Heart left ventricle (tissue), 16 donors: ENCODE data around the gene MRNIP. TPM values are rescaled to one million over a fixed set of nuclear protein-coding genes. Genes with fewer than 3 reads are reported as not detected.

Source experiments
- ATAC-seq, 4 donors: fragments of 200-7000 bp; cut with Tn5 transposase; one replicate each; pipeline ENCODE4 v1.9.1; 2020 to 2022; ENCODE audit warnings: moderate library complexity in 4 of 4, mild to moderate bottlenecking in 3 of 4, moderate number of reproducible peaks in 1 of 4
- DNase-seq, 5 donors: peaks; one replicate each; pipeline ENCODE4 v3.0.0-alpha.2; 2020
- H3K27ac ChIP-seq, 12 donors: fragments of 200-600 bp; sonication (generic) in 4 of 12; one replicate each; pipeline versions ENCODE4 v1.5.0 to v1.8.0; 2016 to 2022; ENCODE audit warnings: mild to moderate bottlenecking in 2 of 12
- H3K27me3 ChIP-seq, 9 donors: fragments of 200-600 bp; sonication (generic) in 2 of 9; one replicate each; pipeline versions ENCODE4 v1.5.1 to v1.8.0; 2016 to 2022; ENCODE audit warnings: mild to moderate bottlenecking in 3 of 9
- H3K36me3 ChIP-seq, 9 donors: fragments of 200-600 bp; sonication (generic) in 2 of 9; one replicate each; pipeline versions ENCODE4 v1.5.0 to v1.8.0; 2018 to 2022; ENCODE audit warnings: mild to moderate bottlenecking in 2 of 9
- H3K4me1 ChIP-seq, 12 donors: fragments of 200-600 bp; sonication (generic) in 4 of 12; one replicate each; pipeline versions ENCODE4 v1.5.0 to v1.8.0; 2016 to 2022; ENCODE audit warnings: mild to moderate bottlenecking in 3 of 12
- H3K4me3 ChIP-seq, 12 donors: fragments of 200-600 bp; sonication (generic) in 4 of 12; one replicate each; pipeline versions ENCODE4 v1.5.0 to v1.8.0; 2017 to 2022; ENCODE audit warnings: mild to moderate bottlenecking in 9 of 12, moderate library complexity in 4 of 12
- H3K9me3 ChIP-seq, 12 donors: fragments of 200-600 bp; sonication (generic) in 4 of 12; one replicate each; pipeline versions ENCODE4 v1.5.0 to v1.8.0; 2016 to 2022; ENCODE audit warnings: mild to moderate bottlenecking in 1 of 12
- CTCF ChIP-seq, 12 donors: fragments of 200-600 bp; sonication (generic) in 4 of 12; IDR thresholded peaks; one replicate each; pipeline versions ENCODE4 v1.5.0 to v1.8.0; 2018 to 2022; ENCODE audit warnings: antibody characterized with exemption in 12 of 12, mild to moderate bottlenecking in 5 of 12
- POLR2A ChIP-seq, 2 donors: fragments of 450-650 bp; IDR thresholded peaks; one replicate each; pipeline ENCODE4 v1.6.1; 2017; ENCODE audit warnings: antibody characterized with exemption in 2 of 2, mild to moderate bottlenecking in 2 of 2, moderate library complexity in 2 of 2
- WGBS, 4 donors: extraction: QIAGEN DNeasy Blood & Tissue Kit in 2 of 4; methylation state at CpG; one replicate each; pipeline versions ENCODE4 v1.1.5 to v1.1.7; 2013 to 2018; 5-methylcytosine and 5-hydroxymethylcytosine counted together
- intact Hi-C, 10 donors: fragments of 100-400 bp; cut with DNase I; formaldehyde crosslinking; loops; one replicate each; pipeline versions ENCODE4 v1.11.1 to v1.14.2; 2022
- polyA plus RNA-seq, 2 donors: library from polyadenylated mRNA; stranded (reverse); fragments of 200-250 nt; gene quantifications; one replicate each; pipeline ENCODE4 v1.2.3, GENCODE V29; 2013
- total RNA-seq, 9 donors: library from RNA; depleted of rRNA in 2 of 9; stranded (reverse); fragments of >200 nt in 2 of 9; fragmentation: NEBNext Ultra II Directional in 3 of 9; extraction: Animal tissue kit (Norgen Biotek cat#: 25700) in 3 of 9; gene quantifications; one replicate each; pipeline versions ENCODE4 v1.1.0 to v1.2.4, GENCODE V29; 2016 to 2023
- donor health status: ischemic (EF 13 %, LVEDD 7.1; RV severe dilation, severe dysfunction).
- donor health status: healthy with polysubstance abuse.
- donor health status: DM: no; HTN: yes; CAD: no.
- donor health status: DM: no; HTN: no; CAD: no.
- donor health status: ischemic (EF 25% LVEDD 6.9; RV normal size, moderate dysfunction).
- donor health status: ischemic (EF 25% LVEDD 5.7; RV mildly dilated, moderate dysfunction).
- donor health status: healthy.
- donor health status: DM: yes; HTN: yes; CAD: no.
- donor health status: ischemic (EF 35%, LVEDD 5.7; RV mildly dilated, moderate dysfunction).
- donor health status: nonischemic (EF 11% LVEDD 7.7; RV severe dilation, severe dysfunction).
- donor health status: DM: yes; HTN: yes; CAD: no.
- donor health status: PGD.
- donor health status: ischemic (EF 29% LVEDD 5.4; RV normal size, mild dysfunction).
- donor health status: nonischemic (EF 23%, LVEDD 6.1; RV moderate dilation, normal function).

The MRNIP gene
- total and polyA plus RNA-seq, 11 donors = 8.5 to 24.1 (median 12.3) TPM

GRCh38 chr5:179852993-179853547 lies 5.5 kb downstream of the MRNIP start:
- Histone ChIP-seq H3K9me3 (no peaks in the 10 kb centered on the region), H3K27me3 (no peaks in the 10 kb centered on the region), H3K36me3 (peaks cover 0 to 56% (median 50%) of the 10 kb centered on the region in 9 donors), H3K27ac (no peak overlapping the region), H3K4me3 (no peak overlapping the region), H3K4me1 (peaks cover 0 to 14% (median 7%) of the 10 kb centered on the region in 12 donors)
- WGBS, 4 donors = 79 to 86% (median 83%) methylated on average over 8 of the region's 8 CpGs
- TF ChIP-seq POLR2A (IDR thresholded peaks at IDR 0.05) (no peak), CTCF (IDR thresholded peaks at IDR 0.05) (no peak)
- DNase-seq = no peak
- no peak for ATAC-seq
- intact Hi-C loops = loop anchor here in 2 of 10 donors (10.0 kb wide), 2 partner anchors 48 to 88 kb away; partner anchors contain the start of gene MGAT4B (in 1 of the 2)

GRCh38 chr5:179841621-179842020 lies 17.0 kb downstream of the MRNIP start:
- 96 to 100% (median 98%) methylated on average over 5 to 9 of the region's 9 CpGs for WGBS, 4 donors
- Histone ChIP-seq H3K27ac (no peak overlapping the region), H3K27me3 (no peaks in the 10 kb centered on the region), H3K36me3 (peaks cover 0 to 90% (median 63%) of the 10 kb centered on the region in 9 donors), H3K9me3 (peaks cover 0 to 19% (median 7%) of the 10 kb centered on the region in 12 donors), H3K4me1 (peaks cover 0 to 15% (median 3%) of the 10 kb centered on the region in 12 donors), H3K4me3 (no peak overlapping the region)
- ATAC-seq (no peak), DNase-seq (no peak)
- intact Hi-C loops = no loop called here
- TF ChIP-seq CTCF (IDR thresholded peaks at IDR 0.05) = no peak
- TF ChIP-seq POLR2A (IDR thresholded peaks at IDR 0.05) = no peak

GRCh38 chr5:179840766-179841165 lies 17.9 kb downstream of the MRNIP start:
- DNase-seq (no peak), ATAC-seq (peak in 1 of 4 donors; percentile 5)
- Histone ChIP-seq H3K4me3 (no peak overlapping the region), H3K27ac (no peak overlapping the region), H3K4me1 (peaks cover 0 to 23% (median 4%) of the 10 kb centered on the region in 12 donors), H3K9me3 (peaks cover 0 to 17% (median 7%) of the 10 kb centered on the region in 12 donors), H3K36me3 (peaks cover 0 to 90% (median 63%) of the 10 kb centered on the region in 9 donors), H3K27me3 (no peaks in the 10 kb centered on the region)
- intact Hi-C loops = no loop called here
- 87 to 92% (median 90%) methylated on average over 16 to 17 of the region's 17 CpGs for WGBS, 4 donors
- TF ChIP-seq POLR2A (IDR thresholded peaks at IDR 0.05) (no peak), CTCF (IDR thresholded peaks at IDR 0.05) (no peak)

- peak overlapping the region in 3 of 12 donors; percentile 40 to 60 (median 41) for H3K27ac ChIP-seq
- DNase-seq = no peak
- peaks cover 0 to 91% (median 64%) of the 10 kb centered on the region in 9 donors for H3K36me3 ChIP-seq
- no peak for TF ChIP-seq POLR2A (IDR thresholded peaks at IDR 0.05)
- no peak for TF ChIP-seq CTCF (IDR thresholded peaks at IDR 0.05)
- peaks cover 0 to 12% (median 7%) of the 10 kb centered on the region in 12 donors for H3K9me3 ChIP-seq
- H3K4me3 ChIP-seq = no peak overlapping the region
- intact Hi-C loops = no loop called here
- no peak for ATAC-seq
- H3K4me1 ChIP-seq = peaks cover 0 to 23% (median 4%) of the 10 kb centered on the region in 12 donors
- WGBS, 4 donors = 92 to 98% (median 95%) methylated on average over 11 of the region's 11 CpGs
- H3K27me3 ChIP-seq = no peaks in the 10 kb centered on the region
These were observed 18.3 kb downstream of the MRNIP start for GRCh38 chr5:179840321-179840720.
